Gastrocnemius medialis (tissue), 4 donors: ENCODE measurements around the gene SHF. TPM values are rescaled to one million over a fixed set of nuclear protein-coding genes. Genes with fewer than 3 reads are reported as not detected.
"Not testable (repeated sequence)": the region's sequence is repeated elsewhere in the genome, so short reads cannot be mapped to it uniquely, and the experiment has no call there.

Experiments
- ATAC-seq, 2 donors: fragments of 150-250 bp; one replicate each; pipeline ENCODE4 v1.9.1; 2016
- DNase-seq, 2 donors: peaks; one replicate each; pipeline ENCODE4 v3.0.0-alpha.2; 2019
- H3K27ac ChIP-seq, 4 donors: fragments of 200-600 bp; sonication (generic); 1 replicate in 1 of 4; 2 replicates in 3 of 4; pipeline ENCODE4 v1.5.1; 2016 to 2018; ENCODE audit warnings: mild to moderate bottlenecking in 2 of 4, moderate library complexity in 1 of 4
- H3K27me3 ChIP-seq, 3 donors: fragments of 200-600 bp; sonication (generic) in 2 of 3; 1 replicate in 1 of 3; 2 replicates in 2 of 3; pipeline versions ENCODE4 v1.5.1 to v1.6.0; 2016 to 2019; ENCODE audit warnings: mild to moderate bottlenecking in 1 of 3, moderate library complexity in 1 of 3
- H3K36me3 ChIP-seq, 2 donors: fragments of 200-600 bp; sonication (generic) in 1 of 2; one replicate each; pipeline ENCODE4 v1.5.1; 2017 to 2018
- H3K4me1 ChIP-seq, 2 donors: fragments of 200-600 bp; sonication (generic) in 1 of 2; one replicate each; pipeline ENCODE4 v1.5.1; 2016 to 2017; ENCODE audit warnings: mild to moderate bottlenecking in 2 of 2
- H3K4me3 ChIP-seq, 4 donors: fragments of 200-600 bp; sonication (generic) in 3 of 4; 1 replicate in 1 of 4; 2 replicates in 3 of 4; pipeline ENCODE4 v1.5.1; 2016 to 2019; ENCODE audit warnings: mild to moderate bottlenecking in 2 of 4
- H3K9me3 ChIP-seq, 3 donors: fragments of 200-600 bp; sonication (generic) in 2 of 3; 1 replicate in 1 of 3; 2 replicates in 2 of 3; pipeline ENCODE4 v1.5.1; 2016 to 2019
- CTCF ChIP-seq, 5 experiments: fragments of 450-650 bp in 3 of 5; fragments of 200-600 bp in 2 of 5; sonication (generic) in 2 of 5; IDR thresholded peaks in 4 of 5; conservative IDR thresholded peaks in 1 of 5; 1 replicate in 4 of 5; 2 replicates in 1 of 5; pipeline ENCODE4 v1.5.1; 2016 to 2019; ENCODE audit warnings: antibody characterized with exemption in 5 of 5, mild to moderate bottlenecking in 3 of 5, moderate library complexity in 3 of 5
- POLR2A ChIP-seq, 2 donors: fragments of 450-650 bp; IDR thresholded peaks; one replicate each; pipeline ENCODE4 v1.6.1; 2017; ENCODE audit warnings: antibody characterized with exemption in 2 of 2, mild to moderate bottlenecking in 2 of 2, moderate library complexity in 2 of 2
- in situ Hi-C, 4 donors: fragments of 200-750 bp; cut with MboI; loops; one replicate each; pipeline versions ENCODE4 v1.15.0 to v1.8.0; 2017; ENCODE audit warnings: low sequenced_read_pairs in 4 of 4
- intact Hi-C: fragments of 100-400 bp; cut with DNase I; formaldehyde crosslinking; loops from one replicate; pipeline ENCODE4 v1.15.1; 2023; ENCODE audit warnings: low total_unique reads
- total RNA-seq, 4 donors: library from RNA; depleted of rRNA; stranded (reverse); fragments of >200 nt; gene quantifications; one replicate each; pipeline versions ENCODE4 v1.1.0 to v1.2.3, GENCODE V29; 2016

Gene SHF
- total RNA-seq, 4 donors from 2014 or later: 0.80 to 3.3 (median 1.7) TPM

- DNase-seq: no peak
- H3K4me3 ChIP-seq: no peak overlapping the region
- H3K36me3 ChIP-seq: no peaks in the 10 kb centered on the region
- no peak for ATAC-seq
- intact Hi-C loops (no loop called here), in situ Hi-C loops (no loop called here)
- H3K4me1 ChIP-seq: no peaks in the 10 kb centered on the region
- H3K9me3 ChIP-seq: no peaks in the 10 kb centered on the region
- H3K27me3 ChIP-seq: peaks cover 21 to 42% (median 24%) of the 10 kb centered on the region in 3 donors
- H3K27ac ChIP-seq: no peak overlapping the region
- TF ChIP-seq CTCF (IDR thresholded peaks at IDR 0.05 in 4 of 5, conservative IDR thresholded peaks at IDR 0.05 in 1 of 5): no peak
Observed at GRCh38 chr15:45138814-45139765, 48.7 kb downstream of the SHF start.

DNA sequence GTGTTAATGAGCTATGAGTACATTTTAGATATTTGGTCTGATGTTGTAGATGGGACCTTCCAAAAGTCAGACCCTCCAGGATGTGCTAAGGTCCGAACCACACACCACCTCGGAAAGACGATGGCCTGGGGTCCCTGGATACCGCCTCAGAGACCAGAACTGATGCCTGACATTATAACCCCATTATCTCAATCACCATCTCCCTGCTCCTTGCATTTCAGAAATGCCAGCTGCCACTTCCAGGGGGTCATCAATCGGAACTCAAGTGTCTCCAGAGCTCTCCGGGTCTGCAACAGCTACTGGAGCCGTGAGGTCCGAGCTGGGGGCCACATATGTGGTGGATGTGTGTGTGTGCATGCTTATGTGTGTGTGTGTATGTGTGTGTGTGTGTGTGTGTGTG, 50.1 kb downstream of the SHF start:
- Histone ChIP-seq H3K27ac (no peak overlapping the region), H3K9me3 (no peaks in the 10 kb centered on the region), H3K4me3 (no peak overlapping the region), H3K27me3 (peaks cover 26 to 35% (median 34%) of the 10 kb centered on the region in 3 donors), H3K4me1 (no peaks in the 10 kb centered on the region), H3K36me3 (no peaks in the 10 kb centered on the region)
- intact Hi-C loops: no loop called here
- in situ Hi-C loops: no loop called here
- TF ChIP-seq POLR2A (IDR thresholded peaks at IDR 0.05) (no peak), CTCF (IDR thresholded peaks at IDR 0.05 in 4 of 5, conservative IDR thresholded peaks at IDR 0.05 in 1 of 5) (no peak)
- ATAC-seq (no peak), DNase-seq (no peak)

DNA sequence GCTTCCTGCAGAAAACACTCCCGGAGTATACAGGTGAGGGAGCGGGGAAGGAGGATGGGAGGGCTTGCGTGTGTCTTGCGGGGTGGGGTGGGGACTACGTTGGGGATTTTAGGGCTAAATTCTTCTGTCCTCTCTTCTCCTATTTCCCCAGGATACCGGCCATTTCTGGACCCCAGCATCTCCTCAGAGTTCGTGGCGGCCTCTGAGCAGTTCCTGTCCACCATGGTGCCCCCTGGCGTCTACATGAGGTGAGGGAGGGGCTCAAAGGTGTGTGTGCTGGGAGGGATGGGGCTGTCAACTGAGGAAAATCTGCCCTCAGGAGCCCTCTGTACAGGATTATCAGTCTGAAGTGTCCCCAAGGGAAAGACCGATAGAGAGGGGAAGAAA, 51.4 kb downstream of the SHF start:
- Histone ChIP-seq H3K27ac (no peak overlapping the region), H3K27me3 (peaks cover 26 to 37% (median 29%) of the 10 kb centered on the region in 3 donors), H3K4me1 (no peaks in the 10 kb centered on the region), H3K4me3 (no peak overlapping the region), H3K9me3 (no peaks in the 10 kb centered on the region), H3K36me3 (no peaks in the 10 kb centered on the region)
- intact Hi-C loops (no loop called here), in situ Hi-C loops (no loop called here)
- ATAC-seq: no peak
- no peak for DNase-seq
- TF ChIP-seq POLR2A (IDR thresholded peaks at IDR 0.05) (no peak), CTCF (IDR thresholded peaks at IDR 0.05 in 4 of 5, conservative IDR thresholded peaks at IDR 0.05 in 1 of 5) (no peak)

DNA sequence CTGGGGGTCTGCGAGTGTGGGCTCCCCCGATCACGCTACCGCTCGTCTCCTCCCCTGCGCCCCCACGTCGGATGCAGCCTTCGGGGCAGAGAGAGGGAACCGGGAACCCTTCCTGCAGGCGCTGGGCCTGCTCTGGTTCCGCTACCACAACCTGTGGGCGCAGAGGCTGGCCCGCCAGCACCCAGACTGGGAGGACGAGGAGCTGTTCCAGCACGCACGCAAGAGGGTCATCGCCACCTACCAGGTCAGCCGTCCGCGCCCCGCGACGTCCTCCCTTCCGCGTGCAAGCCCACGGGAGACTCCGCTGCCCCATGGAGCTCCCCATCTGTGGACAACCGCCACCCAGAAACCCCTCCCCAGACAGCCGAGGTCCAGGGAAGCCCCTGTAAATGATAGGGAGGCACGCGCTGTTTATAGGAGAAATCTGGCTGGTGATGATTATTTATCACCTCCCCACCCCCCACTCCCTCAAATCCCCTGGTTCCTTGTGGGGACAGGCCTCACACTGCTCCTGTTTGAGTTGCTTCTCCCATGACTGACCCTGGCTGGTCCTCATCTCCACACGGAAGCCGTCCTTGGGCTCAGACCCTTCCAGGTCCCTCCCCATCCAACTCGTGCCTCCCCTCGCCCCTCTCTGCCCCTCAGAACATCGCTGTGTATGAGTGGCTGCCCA, 51.9 kb downstream of the SHF start:
- H3K9me3 ChIP-seq, H3K4me3 ChIP-seq, H3K27ac ChIP-seq, in situ Hi-C loops, H3K4me1 ChIP-seq, DNase-seq, ATAC-seq, intact Hi-C loops, H3K36me3 ChIP-seq: not testable (repeated sequence)
- H3K27me3 ChIP-seq: peaks cover 29 to 40% (median 30%) of the 10 kb centered on the region in 3 donors
